K562 (cell line): Measurements from ENCODE around the gene TOP3A. TPM values are rescaled to one million over a fixed set of nuclear protein-coding genes. Genes with fewer than 3 reads are reported as not detected.

Experiments used
- BMI1 ChIP-seq: fragments of 150-350 bp; IDR thresholded peaks from 2 replicates; pipeline ENCODE4 v1.6.1; 2014; ENCODE audit warnings: low read length
- CHCHD3 ChIP-seq: fragments of 250-450 bp; sonication (Bioruptor Pico); IDR thresholded peaks from 2 replicates; pipeline ENCODE4 v2.1.2; 2022; ENCODE audit warnings: mild to moderate bottlenecking
- DPF2 ChIP-seq: fragments of 450-650 bp; IDR thresholded peaks from 2 replicates; pipeline ENCODE4 v1.6.1; 2016
- FOSL1 ChIP-seq: fragments of 200-800 bp; sonication (Bioruptor generic); conservative IDR thresholded peaks from 2 replicates; pipeline ENCODE4 v1.6.1; 2016; ENCODE audit warnings: missing genetic modification characterization, missing compliant biosample characterization
- FOXM1 ChIP-seq, 2 experiments: fragments of 450-650 bp in 1 of 2; sonication (generic) in 1 of 2; formaldehyde crosslinking in 1 of 2; IDR thresholded peaks; 2 replicates each; pipeline versions ENCODE4 v1.6.1 to v1.9.0; 2017 to 2022; ENCODE audit warnings: low read depth in 2 of 2, mild to moderate bottlenecking in 2 of 2, missing genetic modification reagents in 1 of 2, moderate library complexity in 1 of 2
- GABPA ChIP-seq: fragments of 200-800 bp; sonication (Bioruptor generic); conservative IDR thresholded peaks from 2 replicates; pipeline ENCODE4 v1.6.1; 2016; ENCODE audit warnings: low read depth, missing genetic modification characterization, missing compliant biosample characterization
- GABPB1 ChIP-seq: sonication (generic); formaldehyde crosslinking; IDR thresholded peaks from 2 replicates; pipeline ENCODE4 v1.8.0; 2022; ENCODE audit warnings: mild to moderate bottlenecking, missing genetic modification reagents
- JUN ChIP-seq, 2 experiments: sonication (generic) in 1 of 2; formaldehyde crosslinking in 1 of 2; IDR thresholded peaks; 2 replicates each; pipeline versions ENCODE4 v1.6.1 to v1.8.0; 2012 to 2022; ENCODE audit warnings: borderline replicate concordance in 2 of 2, mild to moderate bottlenecking in 2 of 2, improper control_type of control experiment in 1 of 2, low read depth in 1 of 2, low read length in 1 of 2, missing genetic modification reagents in 1 of 2
- MXI1 ChIP-seq: IDR thresholded peaks from 2 replicates; pipeline ENCODE4 v1.6.1; 2011; ENCODE audit warnings: low read depth, mild to moderate bottlenecking, improper control_type of control experiment, low read length
- MYBL2 ChIP-seq, 2 experiments: fragments of 450-650 bp in 1 of 2; sonication (generic) in 1 of 2; formaldehyde crosslinking in 1 of 2; IDR thresholded peaks; 2 replicates each; pipeline versions ENCODE4 v1.6.1 to v1.8.1; 2017 to 2022; ENCODE audit warnings: borderline replicate concordance in 1 of 2, inconsistent platforms in 1 of 2, low read depth in 1 of 2, mild to moderate bottlenecking in 1 of 2, missing genetic modification reagents in 1 of 2, moderate library complexity in 1 of 2
- POLR3A ChIP-seq: IDR thresholded peaks from 2 replicates; pipeline ENCODE4 v1.6.1; 2011; ENCODE audit warnings: borderline replicate concordance, mild to moderate bottlenecking, moderate library complexity; ENCODE audit not compliant: insufficient read length, insufficient read depth; ENCODE audit errors: extremely low read depth
- PRPF4 ChIP-seq: fragments of 200-400 bp; formaldehyde crosslinking; IDR thresholded peaks from one replicate; pipeline ENCODE4 v1.6.1; 2017; ENCODE audit warnings: low read length, low read depth, mild to moderate bottlenecking; ENCODE audit not compliant: insufficient read depth, poor library complexity, severe bottlenecking
- SMARCC2 ChIP-seq: fragments of 450-650 bp; IDR thresholded peaks from 2 replicates; pipeline ENCODE4 v1.6.1; 2017; ENCODE audit warnings: antibody characterized with exemption, moderate library complexity, mild to moderate bottlenecking, low read depth
- SNRNP70 ChIP-seq: fragments of 200-400 bp; formaldehyde crosslinking; optimal IDR thresholded peaks from 2 replicates; pipeline ENCODE3; 2017; ENCODE audit warnings: low read depth, low read length
- TCFL5 ChIP-seq: fragments of 250-450 bp; sonication (Bioruptor Pico); conservative IDR thresholded peaks from 2 replicates; pipeline ENCODE4 v1.6.1; 2021; ENCODE audit warnings: mild to moderate bottlenecking, moderate library complexity, matching md5 sums
- ZNF707 ChIP-seq: fragments of 250-450 bp; sonication (Bioruptor Pico); conservative IDR thresholded peaks from 2 replicates; pipeline ENCODE4 v1.8.0; 2022; ENCODE audit warnings: inconsistent platforms, mild to moderate bottlenecking, moderate library complexity
- ZNF778 ChIP-seq: fragments of 450-650 bp; formaldehyde crosslinking; IDR thresholded peaks from 2 replicates; pipeline ENCODE4 v1.4.0; 2020; ENCODE audit warnings: mild to moderate bottlenecking, moderate library complexity
- polyA plus RNA-seq, 8 experiments: library from polyadenylated mRNA; depleted of rRNA in 4 of 8; stranded (reverse) in 5 of 8; unstranded in 3 of 8; fragments of >200 nt; fragmentation: Nextera tagmentation in 2 of 8; fragmentation: Illumina TruSeq in 1 of 8; extraction: Ambion mirVana in 2 of 8; extraction: Trizol in 1 of 8; gene quantifications; 2 replicates each; pipeline versions ENCODE4 v1.2.1 to v1.2.3, GENCODE V29; 2011 to 2014; ENCODE audit warnings: inconsistent platforms in 1 of 8, missing spikeins in 1 of 8
- total RNA-seq, 7 experiments: library from RNA; depleted of rRNA in 6 of 7; stranded (reverse); fragments of >200 nt in 6 of 7; fragmentation: Illumina TruSeq in 2 of 7; extraction: Trizol in 2 of 7; gene quantifications; 2 replicates each; pipeline versions ENCODE4 v1.2.1 to v1.2.3, GENCODE V29; 2011 to 2021; ENCODE audit warnings: low replicate concordance in 1 of 7
- TF ChIP-seq, protein P1 (sequence below): fragments of 450-650 bp; IDR thresholded peaks from 2 replicates; pipeline ENCODE4 v1.7.0; 2016; ENCODE audit warnings: borderline replicate concordance
- TF ChIP-seq, protein P2 (sequence below): fragments of 450-650 bp; conservative IDR thresholded peaks from 2 replicates; pipeline ENCODE4 v1.6.1; 2016; ENCODE audit warnings: missing genetic modification characterization, low read depth, mild to moderate bottlenecking, missing compliant biosample characterization, moderate library complexity
- TF ChIP-seq, protein P3 (sequence below): fragments of 450-650 bp; IDR thresholded peaks from 2 replicates; pipeline ENCODE4 v1.6.1; 2016
- TF ChIP-seq, protein P4 (sequence below): sonication (generic); formaldehyde crosslinking; IDR thresholded peaks from 2 replicates; pipeline ENCODE4 v1.8.1; 2023; ENCODE audit warnings: mild to moderate bottlenecking, missing genetic modification reagents, moderate library complexity

The TOP3A gene
- total and polyA plus RNA-seq, 9 of the 15 experiments (the other 6 are each of a cell fraction or from before 2014, with no cell fraction given) = 5.2 to 49.7 (median 24.7) TPM

DNA sequence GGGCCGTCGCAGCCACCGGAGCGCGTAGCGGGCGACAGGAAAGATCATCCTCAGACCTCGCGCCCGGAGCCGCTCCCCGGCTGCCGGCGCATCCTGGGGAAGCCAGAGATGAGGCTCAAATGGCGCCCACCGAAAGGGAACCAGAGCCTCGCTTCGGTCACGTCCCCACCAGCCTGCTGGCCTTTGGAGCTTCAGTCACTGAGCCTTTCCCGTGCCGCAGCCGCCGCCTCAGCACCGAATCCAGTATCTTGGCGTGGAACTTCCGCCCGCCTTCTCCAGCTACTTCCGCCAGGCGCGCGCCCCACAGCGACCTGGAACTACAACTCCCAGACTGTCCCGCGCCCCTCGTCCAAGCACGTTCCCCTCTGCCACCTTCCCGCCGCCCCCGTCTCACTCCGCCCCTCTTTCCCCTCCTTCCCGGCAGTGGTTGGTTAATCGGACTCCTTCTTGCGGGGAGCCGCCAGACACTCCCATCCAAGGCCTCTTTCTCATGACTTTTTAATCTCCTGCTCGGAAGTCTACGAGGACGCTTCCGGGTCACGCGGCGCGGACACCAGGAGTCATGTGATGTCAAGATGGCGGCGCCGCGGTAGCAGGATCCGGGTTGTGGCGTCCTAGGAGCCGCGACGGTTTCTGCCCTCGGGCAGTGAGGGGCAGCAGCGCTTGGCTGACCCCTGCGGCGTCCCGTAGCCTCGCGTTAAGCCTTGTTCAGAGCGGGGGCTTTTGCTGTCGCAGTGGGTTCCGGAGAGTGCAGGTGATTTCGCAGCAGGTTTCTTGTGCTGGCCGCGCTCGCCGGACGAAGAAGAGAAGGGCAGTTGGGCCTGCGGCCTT lies at the start of gene TOP3A, which contains the start of gene SMCR8 (continued):
- TF ChIP-seq CHCHD3 (CRISPR knock-in tag) = no peak
- TF ChIP-seq, protein P1, sequence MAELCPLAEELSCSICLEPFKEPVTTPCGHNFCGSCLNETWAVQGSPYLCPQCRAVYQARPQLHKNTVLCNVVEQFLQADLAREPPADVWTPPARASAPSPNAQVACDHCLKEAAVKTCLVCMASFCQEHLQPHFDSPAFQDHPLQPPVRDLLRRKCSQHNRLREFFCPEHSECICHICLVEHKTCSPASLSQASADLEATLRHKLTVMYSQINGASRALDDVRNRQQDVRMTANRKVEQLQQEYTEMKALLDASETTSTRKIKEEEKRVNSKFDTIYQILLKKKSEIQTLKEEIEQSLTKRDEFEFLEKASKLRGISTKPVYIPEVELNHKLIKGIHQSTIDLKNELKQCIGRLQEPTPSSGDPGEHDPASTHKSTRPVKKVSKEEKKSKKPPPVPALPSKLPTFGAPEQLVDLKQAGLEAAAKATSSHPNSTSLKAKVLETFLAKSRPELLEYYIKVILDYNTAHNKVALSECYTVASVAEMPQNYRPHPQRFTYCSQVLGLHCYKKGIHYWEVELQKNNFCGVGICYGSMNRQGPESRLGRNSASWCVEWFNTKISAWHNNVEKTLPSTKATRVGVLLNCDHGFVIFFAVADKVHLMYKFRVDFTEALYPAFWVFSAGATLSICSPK = no peak
- peak; percentile 12; the same call in 1 of the 2 replicates for TF ChIP-seq JUN (IDR thresholded peaks at IDR 0.05; ENCODE audit: borderline replicate concordance, low read depth, low read length)
- no peak for TF ChIP-seq JUN (CRISPR knock-in tag; IDR thresholded peaks at IDR 0.05; ENCODE audit: borderline replicate concordance)
- TF ChIP-seq FOSL1 (tag) = peak; percentile 24; the same call in 1 of the 2 replicates
- no peak for TF ChIP-seq DPF2
- TF ChIP-seq ZNF778 (CRISPR knock-in tag) = no peak
- peak; percentile 95 for TF ChIP-seq GABPA (tag)
- TF ChIP-seq SMARCC2 = no peak
- TF ChIP-seq MYBL2 (IDR thresholded peaks at IDR 0.05; ENCODE audit: low read depth) = no peak
- no peak for TF ChIP-seq MYBL2 (CRISPR knock-in tag; IDR thresholded peaks at IDR 0.05; ENCODE audit: borderline replicate concordance)
- no peak for TF ChIP-seq POLR3A
- TF ChIP-seq ZNF707 (CRISPR knock-in tag) = no peak
- no peak for TF ChIP-seq MXI1
- peak; percentile 87 for TF ChIP-seq GABPB1 (CRISPR knock-in tag)
- TF ChIP-seq, protein P2, sequence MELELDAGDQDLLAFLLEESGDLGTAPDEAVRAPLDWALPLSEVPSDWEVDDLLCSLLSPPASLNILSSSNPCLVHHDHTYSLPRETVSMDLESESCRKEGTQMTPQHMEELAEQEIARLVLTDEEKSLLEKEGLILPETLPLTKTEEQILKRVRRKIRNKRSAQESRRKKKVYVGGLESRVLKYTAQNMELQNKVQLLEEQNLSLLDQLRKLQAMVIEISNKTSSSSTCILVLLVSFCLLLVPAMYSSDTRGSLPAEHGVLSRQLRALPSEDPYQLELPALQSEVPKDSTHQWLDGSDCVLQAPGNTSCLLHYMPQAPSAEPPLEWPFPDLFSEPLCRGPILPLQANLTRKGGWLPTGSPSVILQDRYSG = no peak
- TF ChIP-seq BMI1 = no peak
- TF ChIP-seq FOXM1 (IDR thresholded peaks at IDR 0.05; ENCODE audit: low read depth) = no peak
- no peak for TF ChIP-seq FOXM1 (CRISPR knock-in tag; IDR thresholded peaks at IDR 0.05; ENCODE audit: low read depth)
- TF ChIP-seq, protein P3, sequence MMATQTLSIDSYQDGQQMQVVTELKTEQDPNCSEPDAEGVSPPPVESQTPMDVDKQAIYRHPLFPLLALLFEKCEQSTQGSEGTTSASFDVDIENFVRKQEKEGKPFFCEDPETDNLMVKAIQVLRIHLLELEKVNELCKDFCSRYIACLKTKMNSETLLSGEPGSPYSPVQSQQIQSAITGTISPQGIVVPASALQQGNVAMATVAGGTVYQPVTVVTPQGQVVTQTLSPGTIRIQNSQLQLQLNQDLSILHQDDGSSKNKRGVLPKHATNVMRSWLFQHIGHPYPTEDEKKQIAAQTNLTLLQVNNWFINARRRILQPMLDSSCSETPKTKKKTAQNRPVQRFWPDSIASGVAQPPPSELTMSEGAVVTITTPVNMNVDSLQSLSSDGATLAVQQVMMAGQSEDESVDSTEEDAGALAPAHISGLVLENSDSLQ = no peak
- no peak for TF ChIP-seq PRPF4
- TF ChIP-seq SNRNP70 = no peak
- TF ChIP-seq TCFL5 = no peak
- TF ChIP-seq, protein P4, sequence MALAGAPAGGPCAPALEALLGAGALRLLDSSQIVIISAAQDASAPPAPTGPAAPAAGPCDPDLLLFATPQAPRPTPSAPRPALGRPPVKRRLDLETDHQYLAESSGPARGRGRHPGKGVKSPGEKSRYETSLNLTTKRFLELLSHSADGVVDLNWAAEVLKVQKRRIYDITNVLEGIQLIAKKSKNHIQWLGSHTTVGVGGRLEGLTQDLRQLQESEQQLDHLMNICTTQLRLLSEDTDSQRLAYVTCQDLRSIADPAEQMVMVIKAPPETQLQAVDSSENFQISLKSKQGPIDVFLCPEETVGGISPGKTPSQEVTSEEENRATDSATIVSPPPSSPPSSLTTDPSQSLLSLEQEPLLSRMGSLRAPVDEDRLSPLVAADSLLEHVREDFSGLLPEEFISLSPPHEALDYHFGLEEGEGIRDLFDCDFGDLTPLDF = no peak
